ENCODE measurements around the gene PTH.

Gene PTH

GRCh38 chr11:13462901-13463778 is 32.7 kb downstream of the PTH start, which contains the start of gene BTBD10 (continued):
- TF ChIP-seq ZNF701 (tag by site-specific recombination; IDR thresholded peaks at IDR 0.05) (no peak), ZFP37 (tag by site-specific recombination; IDR thresholded peaks at IDR 0.05) (no peak), ZNF146 (tag by site-specific recombination; IDR thresholded peaks at IDR 0.05) (no peak), PRDM6 (tag by site-specific recombination; IDR thresholded peaks at IDR 0.05) (no peak), ZBTB20 (tag by site-specific recombination; IDR thresholded peaks at IDR 0.05) (peak; percentile 35; the same call in 1 of the 2 replicates), ZSCAN18 (tag by site-specific recombination; IDR thresholded peaks at IDR 0.05) (no peak), ZNF366 (tag by site-specific recombination; conservative IDR thresholded peaks at IDR 0.05) (no peak), ZNF621 (tag by site-specific recombination; IDR thresholded peaks at IDR 0.05) (no peak), ZNF133 (tag by site-specific recombination; IDR thresholded peaks at IDR 0.05) (no peak), ZNF558 (tag by site-specific recombination; IDR thresholded peaks at IDR 0.05) (no peak), ZNF513 (tag by site-specific recombination; IDR thresholded peaks at IDR 0.05) (no peak), ZNF654 (tag by site-specific recombination; IDR thresholded peaks at IDR 0.05; ENCODE audit: low read depth) (no peak), GFI1B (tag by site-specific recombination; IDR thresholded peaks at IDR 0.05) (no peak), ZNF354C (tag by site-specific recombination; IDR thresholded peaks at IDR 0.05; ENCODE audit: borderline replicate concordance, low read depth) (no peak), ZSCAN16 (tag by site-specific recombination; IDR thresholded peaks at IDR 0.05) (no peak), ZNF514 (tag by site-specific recombination; IDR thresholded peaks at IDR 0.05) (no peak), ZNF350 (tag by site-specific recombination; IDR thresholded peaks at IDR 0.05) (no peak), REST (tag by site-specific recombination; IDR thresholded peaks at IDR 0.05) (peak; percentile 76), HOXD13 (CRISPR knock-in tag; IDR thresholded peaks at IDR 0.05; ENCODE audit: borderline replicate concordance) (0 out of 2 replicates have a peak, but pooled peaks have one; percentile 18), KLF8 (tag by site-specific recombination; IDR thresholded peaks at IDR 0.05) (peak; percentile 97), REPIN1 (tag by site-specific recombination; IDR thresholded peaks at IDR 0.05; ENCODE audit: low read depth) (no peak), SALL2 (tag by site-specific recombination; IDR thresholded peaks at IDR 0.05; ENCODE audit: borderline replicate concordance) (no peak), ZNF707 (tag by site-specific recombination; IDR thresholded peaks at IDR 0.05) (no peak), CTCF (tag by site-specific recombination; IDR thresholded peaks at IDR 0.05) (no peak), ZNF169 (tag by site-specific recombination; IDR thresholded peaks at IDR 0.05) (no peak), ZBTB7A (tag by site-specific recombination; IDR thresholded peaks at IDR 0.05; ENCODE audit: low read depth) (no peak), ZNF157 (tag by site-specific recombination; IDR thresholded peaks at IDR 0.05) (no peak)
- TF ChIP-seq, protein P1, sequence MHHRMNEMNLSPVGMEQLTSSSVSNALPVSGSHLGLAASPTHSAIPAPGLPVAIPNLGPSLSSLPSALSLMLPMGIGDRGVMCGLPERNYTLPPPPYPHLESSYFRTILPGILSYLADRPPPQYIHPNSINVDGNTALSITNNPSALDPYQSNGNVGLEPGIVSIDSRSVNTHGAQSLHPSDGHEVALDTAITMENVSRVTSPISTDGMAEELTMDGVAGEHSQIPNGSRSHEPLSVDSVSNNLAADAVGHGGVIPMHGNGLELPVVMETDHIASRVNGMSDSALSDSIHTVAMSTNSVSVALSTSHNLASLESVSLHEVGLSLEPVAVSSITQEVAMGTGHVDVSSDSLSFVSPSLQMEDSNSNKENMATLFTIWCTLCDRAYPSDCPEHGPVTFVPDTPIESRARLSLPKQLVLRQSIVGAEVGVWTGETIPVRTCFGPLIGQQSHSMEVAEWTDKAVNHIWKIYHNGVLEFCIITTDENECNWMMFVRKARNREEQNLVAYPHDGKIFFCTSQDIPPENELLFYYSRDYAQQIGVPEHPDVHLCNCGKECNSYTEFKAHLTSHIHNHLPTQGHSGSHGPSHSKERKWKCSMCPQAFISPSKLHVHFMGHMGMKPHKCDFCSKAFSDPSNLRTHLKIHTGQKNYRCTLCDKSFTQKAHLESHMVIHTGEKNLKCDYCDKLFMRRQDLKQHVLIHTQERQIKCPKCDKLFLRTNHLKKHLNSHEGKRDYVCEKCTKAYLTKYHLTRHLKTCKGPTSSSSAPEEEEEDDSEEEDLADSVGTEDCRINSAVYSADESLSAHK (tag by site-specific recombination; IDR thresholded peaks at IDR 0.05) = no peak

All from HEK293 (cell line).